Keratinocyte (primary cell): ENCODE measurements around the gene NAALADL2. TPM values are rescaled to one million over a fixed set of nuclear protein-coding genes. Genes with fewer than 3 reads are reported as not detected.

Experiments
- DNase-seq: peaks from one replicate; pipeline ENCODE4 v3.0.0-alpha.2; 2011; ENCODE audit warnings: low read depth, missing footprints, low spot score
- FAIRE-seq: peaks from 2 replicates; lab custom pipeline; 2011; peaks lifted over from hg19 to GRCh38; lab: Jason Lieb, UNC
- H2AFZ ChIP-seq: 2 replicates; pipeline ENCODE4 v1.6.0; 2012; ENCODE audit warnings: low read length, control low read depth, inconsistent platforms; ENCODE audit not compliant: control insufficient read depth
- H3K27ac ChIP-seq: 2 replicates; pipeline ENCODE4 v1.5.1; 2011; ENCODE audit warnings: low read length; ENCODE audit not compliant: control insufficient read depth, insufficient read depth
- H3K27me3 ChIP-seq: 3 replicates; pipeline ENCODE4 v1.6.0; 2011; ENCODE audit warnings: low read length; ENCODE audit not compliant: control insufficient read depth, insufficient read depth; ENCODE audit errors: extremely low read depth
- H3K36me3 ChIP-seq, 2 experiments: 2 replicates in 1 of 2; 3 replicates in 1 of 2; pipeline ENCODE4 v1.5.1; 2011; ENCODE audit warnings: low read length in 2 of 2, mild to moderate bottlenecking in 1 of 2; ENCODE audit not compliant: control insufficient read depth in 2 of 2, insufficient read depth in 2 of 2; ENCODE audit errors: extremely low read depth in 1 of 2
- H3K4me1 ChIP-seq: 3 replicates; pipeline ENCODE4 v1.5.1; 2011; ENCODE audit warnings: low read length; ENCODE audit not compliant: control insufficient read depth, insufficient read depth; ENCODE audit errors: extremely low read depth
- H3K4me2 ChIP-seq: 3 replicates; pipeline ENCODE4 v1.6.0; 2011; ENCODE audit warnings: low read depth, low read length; ENCODE audit not compliant: control insufficient read depth, insufficient read depth; ENCODE audit errors: extremely low read depth
- H3K4me3 ChIP-seq, 3 experiments: fragments of 200-600 bp in 1 of 3; sonication (generic) in 1 of 3; 2 replicates in 2 of 3; 3 replicates in 1 of 3; pipeline ENCODE4 v1.5.1; 2011 to 2016; ENCODE audit warnings: low read length in 3 of 3, mild to moderate bottlenecking in 3 of 3, control low read depth in 2 of 3, inconsistent platforms in 1 of 3, low read depth in 1 of 3, mixed read lengths in 1 of 3, mixed run types in 1 of 3, moderate library complexity in 1 of 3; ENCODE audit not compliant: control insufficient read depth in 2 of 3, insufficient read depth in 2 of 3; ENCODE audit errors: extremely low read depth in 1 of 3
- H3K79me2 ChIP-seq: 2 replicates; pipeline ENCODE4 v1.6.0; 2012; ENCODE audit warnings: low read length; ENCODE audit not compliant: control insufficient read depth, insufficient read depth
- H3K9ac ChIP-seq: 3 replicates; pipeline ENCODE4 v1.6.0; 2011; ENCODE audit warnings: low read length; ENCODE audit not compliant: control insufficient read depth, insufficient read depth; ENCODE audit errors: extremely low read depth
- H3K9me1 ChIP-seq: 3 replicates; pipeline ENCODE4 v1.6.0; 2011; ENCODE audit warnings: low read length; ENCODE audit not compliant: control insufficient read depth, insufficient read depth; ENCODE audit errors: extremely low read depth
- H3K9me3 ChIP-seq: 2 replicates; pipeline ENCODE4 v1.5.1; 2012; ENCODE audit warnings: low read depth, low read length; ENCODE audit not compliant: control insufficient read depth
- H4K20me1 ChIP-seq: 3 replicates; pipeline ENCODE4 v1.6.0; 2011; ENCODE audit warnings: low read length; ENCODE audit not compliant: control insufficient read depth, insufficient read depth; ENCODE audit errors: extremely low read depth
- EZH2 ChIP-seq: IDR thresholded peaks from one replicate; pipeline ENCODE4 v1.6.1; 2012; ENCODE audit warnings: inconsistent platforms, mild to moderate bottlenecking, low read length, moderate library complexity
- dilution Hi-C: fragments of 300-500 bp; cut with MboI; formaldehyde crosslinking; loops from one replicate; pipeline ENCODE4 v1.7.0; 2020; ENCODE audit warnings: low sequenced_read_pairs; ENCODE audit not compliant: extremely low pct_ligation_motif_present
- polyA plus RNA-seq, 5 experiments: library from polyadenylated mRNA; depleted of rRNA in 3 of 5; stranded (reverse) in 3 of 5; stranded (forward) in 1 of 5; unstranded in 1 of 5; fragments of >200 nt; gene quantifications; 1 replicate in 1 of 5; 2 replicates in 3 of 5; 3 replicates in 1 of 5; pipeline versions ENCODE4 v1.2.1 to v1.2.3, GENCODE V29; 2011 to 2012; ENCODE audit warnings: missing spikeins in 2 of 5, low read depth in 1 of 5, low replicate concordance in 1 of 5
- TF ChIP-seq, protein P1 (sequence below), 3 experiments: IDR thresholded peaks in 1 of 3; conservative IDR thresholded peaks in 1 of 3; optimal IDR thresholded peaks in 1 of 3; 2 replicates in 2 of 3; 3 replicates in 1 of 3; pipeline versions ENCODE3 to v1.5.1; 2011; ENCODE audit warnings: low read length in 3 of 3, mild to moderate bottlenecking in 3 of 3, moderate library complexity in 2 of 3, control low read depth in 1 of 3, inconsistent platforms in 1 of 3; ENCODE audit not compliant: insufficient read depth in 2 of 3; ENCODE audit errors: extremely low read depth in 1 of 3

Gene NAALADL2
- polyA plus RNA-seq, 1 donor (not counting 4 experiments of a cell fraction or from before 2014, with no cell fraction given) = 0.75 TPM

DNA sequence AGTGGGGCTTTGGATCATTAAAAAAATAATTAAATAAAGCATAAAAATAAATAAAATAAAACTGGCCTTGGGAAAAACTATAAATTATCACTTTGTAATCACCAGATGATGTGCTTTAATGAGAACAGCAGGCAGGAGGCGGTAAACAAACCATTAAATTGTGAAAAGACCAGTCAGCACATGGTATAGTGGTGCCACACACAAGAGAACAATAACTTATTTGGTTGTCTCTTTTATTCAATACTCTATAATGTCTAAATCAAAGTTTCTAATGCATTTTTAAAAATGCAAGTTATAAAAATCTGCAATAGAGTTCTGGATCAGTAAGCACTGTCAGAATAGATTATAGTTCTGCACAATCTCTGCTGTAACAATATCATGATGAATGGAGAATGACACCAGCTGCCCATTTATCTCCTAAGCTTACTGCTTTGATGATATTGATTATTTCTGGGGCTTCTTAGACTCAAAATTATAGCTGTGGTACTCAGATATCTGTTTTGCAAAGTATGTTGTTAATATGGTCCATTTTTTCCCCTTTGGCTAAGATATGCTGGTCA, 259.3 kb downstream of the NAALADL2 start:
- no peak for DNase-seq
- no peak overlapping the region for H3K9ac ChIP-seq
- H3K79me2 ChIP-seq = no peaks in the 10 kb centered on the region
- no peak for FAIRE-seq
- dilution Hi-C loops = no loop called here
- no peak overlapping the region for H3K4me2 ChIP-seq
- H3K27ac ChIP-seq = no peak overlapping the region
- no peaks in the 10 kb centered on the region for H3K9me1 ChIP-seq
- no peak overlapping the region for H3K4me3 ChIP-seq
- no peaks in the 10 kb centered on the region for H3K36me3 ChIP-seq
- H2AFZ ChIP-seq = no peak overlapping the region
- TF ChIP-seq EZH2 = no peak
- TF ChIP-seq, protein P1, sequence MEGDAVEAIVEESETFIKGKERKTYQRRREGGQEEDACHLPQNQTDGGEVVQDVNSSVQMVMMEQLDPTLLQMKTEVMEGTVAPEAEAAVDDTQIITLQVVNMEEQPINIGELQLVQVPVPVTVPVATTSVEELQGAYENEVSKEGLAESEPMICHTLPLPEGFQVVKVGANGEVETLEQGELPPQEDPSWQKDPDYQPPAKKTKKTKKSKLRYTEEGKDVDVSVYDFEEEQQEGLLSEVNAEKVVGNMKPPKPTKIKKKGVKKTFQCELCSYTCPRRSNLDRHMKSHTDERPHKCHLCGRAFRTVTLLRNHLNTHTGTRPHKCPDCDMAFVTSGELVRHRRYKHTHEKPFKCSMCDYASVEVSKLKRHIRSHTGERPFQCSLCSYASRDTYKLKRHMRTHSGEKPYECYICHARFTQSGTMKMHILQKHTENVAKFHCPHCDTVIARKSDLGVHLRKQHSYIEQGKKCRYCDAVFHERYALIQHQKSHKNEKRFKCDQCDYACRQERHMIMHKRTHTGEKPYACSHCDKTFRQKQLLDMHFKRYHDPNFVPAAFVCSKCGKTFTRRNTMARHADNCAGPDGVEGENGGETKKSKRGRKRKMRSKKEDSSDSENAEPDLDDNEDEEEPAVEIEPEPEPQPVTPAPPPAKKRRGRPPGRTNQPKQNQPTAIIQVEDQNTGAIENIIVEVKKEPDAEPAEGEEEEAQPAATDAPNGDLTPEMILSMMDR (optimal IDR thresholded peaks at IDR 0.05 in 1 of 3, IDR thresholded peaks at IDR 0.05 in 1 of 3, conservative IDR thresholded peaks at IDR 0.05 in 1 of 3; ENCODE audit: extremely low read depth in 1 of 3, insufficient read depth in 2 of 3, low read length in 3 of 3) = no peak
- no peaks in the 10 kb centered on the region for H4K20me1 ChIP-seq
- no peaks in the 10 kb centered on the region for H3K27me3 ChIP-seq
- no peaks in the 10 kb centered on the region for H3K9me3 ChIP-seq
- no peaks in the 10 kb centered on the region for H3K4me1 ChIP-seq

DNA sequence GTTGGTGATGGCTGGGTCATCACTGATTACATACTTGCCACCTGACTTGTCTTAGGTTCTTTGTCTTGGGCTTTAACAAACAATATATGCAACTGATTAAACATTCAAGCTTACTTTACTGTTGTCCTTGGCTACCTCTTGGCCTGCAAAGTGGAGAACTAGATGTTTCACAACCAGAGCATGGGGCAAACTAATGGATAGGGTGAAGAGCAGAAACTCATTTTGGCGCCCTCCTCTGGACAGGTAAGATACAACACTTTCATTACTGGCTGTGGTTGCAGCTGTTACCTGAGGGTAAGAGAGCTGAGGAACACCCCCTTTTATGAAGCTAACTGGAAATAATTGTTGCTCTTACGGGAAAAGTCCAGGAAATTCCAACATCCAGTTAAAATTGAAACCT, 262.1 kb downstream of the NAALADL2 start:
- Histone ChIP-seq H3K9ac (no peak overlapping the region), H2AFZ (no peak overlapping the region), H3K27me3 (no peaks in the 10 kb centered on the region), H3K9me3 (no peaks in the 10 kb centered on the region), H3K4me3 (no peak overlapping the region), H3K9me1 (no peaks in the 10 kb centered on the region), H3K4me1 (no peaks in the 10 kb centered on the region), H3K4me2 (no peak overlapping the region), H3K36me3 (no peaks in the 10 kb centered on the region), H3K79me2 (no peaks in the 10 kb centered on the region), H3K27ac (no peak overlapping the region), H4K20me1 (no peaks in the 10 kb centered on the region)
- dilution Hi-C loops = no loop called here
- DNase-seq = no peak
- FAIRE-seq = peak; percentile 74
- TF ChIP-seq EZH2 = no peak
- TF ChIP-seq, protein P1 (optimal IDR thresholded peaks at IDR 0.05 in 1 of 3, IDR thresholded peaks at IDR 0.05 in 1 of 3, conservative IDR thresholded peaks at IDR 0.05 in 1 of 3; ENCODE audit: extremely low read depth in 1 of 3, insufficient read depth in 2 of 3, low read length in 3 of 3) = peak; percentile 61 to 66 (median 62)
